HG03135 (cell line): ENCODE measurements around the gene GOLGA2.
A peak's percentile ranks its signal among the peaks of the same experiment; 100 is the strongest.

ENCODE experiments used
- ATAC-seq: cut with Tn5 transposase; IDR thresholded peaks from one replicate; pipeline ENCODE4 v1.9.1; 2021; ENCODE audit warnings: mild to moderate bottlenecking, moderate library complexity; ENCODE audit not compliant: unreplicated experiment

GOLGA2 gene

DNA sequence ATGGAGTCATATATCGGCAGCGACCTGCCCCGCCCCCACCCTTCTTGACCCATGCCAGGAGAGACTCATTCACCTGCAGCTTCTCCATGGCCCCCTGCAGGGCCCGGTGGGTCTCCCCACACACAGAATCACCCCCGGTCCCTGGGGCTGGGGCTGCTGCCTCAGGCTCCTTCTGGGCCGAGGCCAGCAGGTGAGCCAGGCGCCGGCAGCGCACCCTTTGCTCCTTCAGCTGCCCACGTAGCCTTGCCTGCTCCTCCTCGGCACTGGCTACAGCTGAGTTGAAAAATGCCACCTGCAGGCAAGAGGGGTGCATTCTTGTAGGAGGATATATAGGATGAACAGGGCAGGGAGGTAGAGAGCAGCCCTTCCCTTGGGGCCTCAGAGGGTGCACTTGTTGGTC is 17.9 kb downstream of the GOLGA2 start:
- ATAC-seq: no peak

GRCh38 chr9:128257086-128257825 is 18.6 kb downstream of the GOLGA2 start:
- no peak for ATAC-seq

DNA sequence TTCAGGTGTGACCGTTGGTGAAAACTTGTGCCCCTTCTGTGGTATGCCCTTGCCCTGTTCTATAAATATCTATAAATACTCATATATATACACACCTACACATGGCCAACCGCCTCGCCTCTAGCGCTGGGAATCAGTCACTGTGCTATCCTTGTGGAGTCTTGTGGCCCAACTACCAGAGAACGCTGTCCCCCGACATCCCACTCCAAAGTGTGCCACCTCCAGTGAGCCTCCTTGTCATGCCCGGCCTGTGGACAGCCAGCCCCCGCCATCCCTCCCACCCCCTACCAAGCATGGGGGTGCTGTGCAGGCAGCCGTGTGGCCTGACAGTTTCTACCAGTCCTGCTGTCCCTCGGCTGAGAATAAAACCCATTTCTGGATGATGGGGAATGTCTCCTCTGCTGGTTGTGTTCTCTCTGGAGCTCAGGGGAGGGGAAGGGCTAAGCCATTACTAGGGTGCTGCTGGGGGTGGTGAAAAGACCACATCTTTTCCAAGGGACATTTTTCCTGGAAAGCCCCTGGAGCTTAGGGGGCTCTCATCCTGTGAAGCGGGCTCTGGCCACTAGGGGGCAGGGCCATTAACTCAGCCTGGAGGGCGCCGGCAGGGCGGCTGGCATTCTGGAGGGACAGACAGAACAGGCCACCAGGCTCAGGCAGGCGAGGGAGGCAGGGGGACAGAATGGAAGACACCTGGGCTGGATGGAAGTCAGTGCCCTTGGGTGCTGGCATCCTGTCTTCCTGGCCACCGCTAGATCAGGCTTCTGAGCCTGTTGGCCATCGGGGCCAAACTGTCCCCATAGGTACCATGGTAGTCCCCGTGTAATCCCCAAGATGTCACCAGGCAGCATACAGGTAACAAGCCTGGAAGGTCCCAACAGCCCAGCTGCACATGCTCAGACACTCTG is 20.7 kb downstream of the GOLGA2 start:
- no peak for ATAC-seq

GRCh38 chr9:128254362-128254761 is 21.4 kb downstream of the GOLGA2 start:
- no peak for ATAC-seq

DNA sequence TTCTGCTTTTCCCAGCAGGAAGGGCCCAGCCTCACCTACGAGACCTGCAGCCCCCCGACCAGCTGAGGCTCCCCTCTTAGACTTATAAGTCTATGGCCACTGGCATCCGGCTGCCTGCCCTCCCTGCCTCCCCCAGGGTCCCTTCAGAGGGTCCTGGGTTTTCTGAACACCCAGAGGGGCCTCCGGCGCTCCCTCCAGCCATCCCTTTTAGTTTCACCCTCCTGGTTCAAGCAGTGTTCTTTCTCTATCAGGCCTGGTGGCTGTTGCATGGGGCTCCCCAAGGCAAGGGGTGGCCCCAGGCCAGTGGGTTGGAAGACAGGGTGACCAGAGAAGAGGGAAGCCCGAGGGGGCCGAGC is 21.8 kb downstream of the GOLGA2 start:
- ATAC-seq: no peak

GRCh38 chr9:128253140-128253990 is 22.4 kb downstream of the GOLGA2 start:
- no peak for ATAC-seq

GRCh38 chr9:128252317-128253139 is 23.3 kb downstream of the GOLGA2 start:
- ATAC-seq: no peak

DNA sequence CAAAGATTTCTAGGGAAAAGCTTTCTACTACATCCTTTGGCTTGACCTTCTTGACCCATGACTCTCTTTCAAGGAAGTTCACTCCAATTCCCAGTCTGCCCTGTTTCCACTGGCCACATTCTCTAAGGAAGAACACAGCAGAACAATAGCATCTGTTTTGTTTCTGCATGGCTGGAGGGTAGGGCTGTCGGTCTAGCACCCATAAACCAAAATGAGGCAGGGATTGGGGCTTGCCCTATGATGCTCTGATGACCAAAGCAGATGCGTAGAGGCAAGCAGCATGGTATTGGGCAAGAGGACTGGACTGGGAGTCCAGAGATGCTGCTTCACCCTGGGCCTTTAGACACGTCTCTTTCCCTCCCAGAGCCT is 24.1 kb downstream of the GOLGA2 start:
- no peak for ATAC-seq

DNA sequence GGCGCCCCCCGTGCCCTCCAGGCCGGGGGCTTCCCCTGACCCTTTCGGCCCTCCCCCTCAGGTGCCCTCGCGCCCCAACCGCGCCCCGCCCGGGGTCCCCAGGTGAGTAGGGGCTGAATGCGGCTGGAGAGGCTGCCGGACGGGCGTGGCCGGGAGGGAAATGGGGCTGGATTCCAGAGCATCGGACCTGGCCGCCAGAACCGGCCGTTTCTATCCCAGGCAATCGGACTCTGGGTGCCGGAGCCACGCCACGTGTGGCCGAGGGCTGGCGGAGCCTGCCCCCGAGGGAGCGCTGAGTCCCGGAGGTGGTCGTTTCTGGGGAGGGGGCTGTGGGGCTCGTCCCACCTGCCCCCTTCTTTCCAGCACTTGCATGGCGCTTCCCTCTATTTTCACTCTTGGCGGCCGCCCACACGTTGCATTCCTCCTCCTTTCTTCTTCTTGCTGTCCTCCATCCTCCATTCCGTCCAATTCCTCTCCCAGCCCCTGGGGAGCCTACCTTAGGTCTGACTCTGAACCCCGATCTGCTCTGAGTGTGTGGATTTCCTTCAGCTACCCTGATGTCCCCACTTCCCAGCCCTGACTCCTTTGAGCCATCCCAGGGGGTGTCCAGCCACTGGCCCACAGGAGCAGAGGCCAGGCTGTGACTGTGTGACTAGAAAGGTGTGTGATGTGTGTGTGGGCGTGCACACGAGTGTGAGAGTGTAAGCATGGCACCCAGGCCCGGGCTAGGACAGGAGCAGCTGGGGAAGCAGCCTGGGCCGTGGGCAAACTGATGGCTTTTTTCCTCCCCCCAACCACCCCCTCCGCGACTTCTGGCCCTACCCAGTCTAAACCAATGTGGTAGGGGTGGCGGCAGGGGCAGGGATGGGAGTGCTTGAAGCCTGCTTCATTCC is 24.7 kb downstream of the GOLGA2 start:
- peak; percentile 17 for ATAC-seq

DNA sequence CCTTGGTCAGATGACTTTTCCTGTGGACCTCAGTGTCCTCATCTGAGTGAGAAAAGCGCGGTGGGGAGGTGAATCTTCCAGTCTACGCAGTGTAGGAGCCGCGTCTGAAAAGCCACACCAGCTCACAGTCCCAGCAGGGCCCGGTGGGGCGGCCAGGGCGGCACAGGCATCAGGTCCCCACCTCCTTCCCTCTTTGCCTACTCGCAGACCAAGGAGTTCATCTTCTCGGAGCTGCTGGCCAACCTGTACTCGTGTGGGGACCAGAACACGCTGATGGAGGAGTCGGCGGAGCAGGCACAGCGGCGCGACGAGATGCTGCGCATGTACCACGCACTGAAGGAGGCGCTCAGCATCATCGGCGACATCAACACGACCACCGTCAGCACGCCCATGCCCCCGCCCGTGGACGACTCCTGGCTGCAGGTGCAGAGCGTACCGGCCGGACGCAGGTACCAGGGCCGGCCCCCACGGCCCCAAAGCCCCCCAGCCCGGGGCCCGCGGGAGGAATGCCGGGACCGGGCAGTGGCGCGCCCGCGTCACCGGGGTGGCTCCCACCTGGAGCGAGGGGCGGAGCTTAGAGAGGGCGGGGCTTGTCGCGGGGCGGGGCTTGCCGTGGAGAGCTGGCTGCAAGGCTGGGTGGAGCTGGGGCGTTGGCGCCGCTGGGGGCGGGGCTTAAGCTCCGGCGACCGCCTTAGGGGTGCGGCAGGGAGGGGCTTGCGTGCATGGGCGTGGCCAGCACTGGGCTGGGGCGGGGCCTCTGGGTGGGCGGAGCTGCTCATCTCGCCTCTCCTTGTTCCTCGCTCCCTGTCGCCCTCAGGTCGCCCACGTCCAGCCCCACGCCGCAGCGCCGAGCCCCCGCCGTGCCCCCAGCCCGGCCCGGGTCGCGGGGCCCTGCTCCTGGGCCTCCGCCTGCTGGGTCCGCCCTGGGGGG is 25.6 kb downstream of the GOLGA2 start:
- peak; percentile 79 for ATAC-seq

GRCh38 chr9:128249558-128249907 is 26.3 kb downstream of the GOLGA2 start:
- ATAC-seq: no peak

GRCh38 chr9:128247226-128247803 is 28.5 kb downstream of the GOLGA2 start:
- ATAC-seq: no peak

GRCh38 chr9:128246471-128246870 is 29.3 kb downstream of the GOLGA2 start:
- ATAC-seq: no peak

- ATAC-seq: no peak
These were observed 30.2 kb downstream of the GOLGA2 start for GRCh38 chr9:128245421-128246151.

GRCh38 chr9:128244837-128245231 is 31.0 kb downstream of the GOLGA2 start:
- no peak for ATAC-seq

DNA sequence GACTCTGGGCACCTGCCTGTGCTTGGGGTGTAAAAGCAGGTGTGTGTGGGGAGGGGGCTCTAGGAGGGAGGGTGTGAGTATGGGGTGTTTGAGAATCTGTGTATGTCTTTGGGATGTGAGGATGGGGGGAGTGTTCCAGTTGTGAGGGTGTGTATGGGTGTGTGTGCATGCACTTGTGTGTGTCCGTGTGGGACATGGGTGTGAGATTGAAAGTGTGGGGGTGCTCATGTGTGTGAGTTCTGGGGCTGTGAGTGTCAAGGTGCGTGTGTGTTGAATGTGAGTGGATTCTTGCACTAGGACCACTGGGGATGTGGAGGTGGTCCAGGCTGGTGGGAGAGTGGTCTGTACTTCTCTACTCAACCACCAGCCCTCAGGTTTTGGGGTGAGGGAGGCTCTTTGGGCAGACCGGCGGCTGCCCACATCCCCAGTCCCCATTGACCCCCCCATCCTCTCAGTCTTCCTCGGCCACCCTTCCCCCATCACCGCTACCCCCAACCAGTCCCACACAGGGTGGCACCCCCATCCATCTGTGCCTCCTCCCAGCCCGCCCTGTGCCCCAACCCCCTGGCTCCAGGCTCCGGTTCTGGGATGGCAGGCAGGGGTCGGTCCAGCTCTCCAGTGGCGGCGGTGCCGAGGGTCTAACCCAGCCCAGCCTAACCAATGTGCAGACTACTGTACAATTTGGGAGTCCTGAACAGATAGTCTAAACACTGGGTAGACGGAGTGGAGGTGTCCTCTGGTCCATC is 31.5 kb downstream of the GOLGA2 start:
- no peak for ATAC-seq
